Measurements from ENCODE around the gene PRUNE1.

PRUNE1 gene

DNA sequence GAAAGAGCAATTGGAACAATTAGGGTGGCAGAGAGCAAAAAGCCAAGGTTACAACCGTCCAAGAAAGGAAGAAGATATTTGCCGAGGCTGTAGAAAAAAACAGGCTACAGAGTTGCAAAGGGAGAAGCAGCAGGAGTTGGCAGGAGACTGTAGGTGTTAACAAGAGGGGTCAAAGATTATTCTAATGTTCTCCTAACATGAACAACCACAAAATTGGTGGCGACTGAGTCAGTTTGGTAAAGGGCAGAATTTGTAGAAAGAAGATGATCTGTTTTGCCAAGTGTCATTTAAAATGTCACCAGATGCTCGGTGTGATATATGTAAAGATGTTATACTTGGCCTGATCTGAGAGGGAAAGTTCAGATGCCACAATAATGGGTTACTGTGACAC lies 401 bp upstream of the PRUNE1 start:
- no peak for DNase-seq

DNA sequence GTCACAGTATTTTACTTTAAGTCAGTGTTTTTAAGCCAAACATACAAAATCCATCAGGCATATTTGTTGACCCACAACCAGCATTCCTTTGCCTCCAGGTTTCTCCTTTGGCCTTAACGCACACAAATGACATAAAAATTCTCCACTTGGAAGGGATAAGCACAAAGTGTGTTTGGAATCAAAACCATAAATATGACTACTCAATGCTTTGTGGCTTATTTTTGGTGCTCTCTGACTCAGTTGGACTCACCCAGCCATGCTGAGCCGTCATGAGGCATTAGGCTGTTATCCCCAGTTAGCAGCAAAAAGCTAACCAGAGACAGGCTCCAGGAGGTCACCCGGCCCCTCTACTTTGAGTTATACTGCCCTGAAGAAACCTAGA lies 948 bp downstream of the PRUNE1 start:
- no peak for DNase-seq

DNA sequence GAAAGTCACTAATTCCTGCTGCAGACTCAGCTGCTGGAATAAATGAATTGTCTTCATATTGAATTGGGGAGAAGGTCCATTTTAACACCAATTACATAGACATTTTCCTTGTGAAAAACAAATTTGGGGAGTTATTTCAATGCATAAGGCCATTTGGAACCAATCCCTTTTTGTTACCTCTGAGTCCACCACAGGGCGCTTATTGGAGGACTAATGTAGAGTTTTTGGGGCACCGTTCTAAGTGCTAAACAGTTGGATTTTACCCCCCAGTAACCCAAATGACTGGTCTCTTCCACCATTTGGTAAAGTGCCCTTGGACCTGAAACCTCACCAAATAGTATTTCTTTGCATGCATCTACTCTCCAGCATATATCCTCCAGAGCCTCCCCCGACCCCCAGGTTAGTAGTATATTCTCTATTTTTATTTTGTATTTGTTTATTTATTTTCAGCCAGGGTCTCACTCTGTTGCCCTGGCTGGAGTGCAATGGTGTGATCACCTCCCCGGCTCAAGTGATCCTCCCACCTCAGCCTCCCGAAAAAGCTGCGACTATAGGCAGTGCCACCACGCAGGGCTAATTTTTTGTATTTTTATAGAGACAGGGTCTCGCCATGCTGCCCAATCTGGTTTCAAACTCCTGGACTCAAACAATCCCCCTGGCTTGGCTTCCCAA lies 1.6 kb downstream of the PRUNE1 start:
- DNase-seq, result no peak

DNA sequence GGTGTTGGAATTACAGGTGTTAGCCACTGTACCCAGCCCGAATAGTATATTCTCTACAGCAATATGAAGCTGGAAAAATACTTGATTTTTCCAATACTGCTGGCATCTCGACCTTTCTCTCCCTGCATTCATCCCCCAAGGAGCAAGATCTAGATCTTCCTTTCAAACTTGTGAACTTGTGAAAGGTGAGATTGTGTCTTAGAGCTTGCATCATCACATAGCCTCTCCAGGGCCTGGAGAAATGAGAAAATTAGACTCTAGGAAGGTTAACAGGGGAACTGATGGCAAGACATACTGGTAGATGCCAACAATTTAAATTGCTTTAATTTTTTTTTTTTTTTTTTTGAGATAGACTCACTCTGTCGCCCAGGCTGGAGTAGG lies 2.1 kb downstream of the PRUNE1 start:
- DNase-seq, result no peak

DNA sequence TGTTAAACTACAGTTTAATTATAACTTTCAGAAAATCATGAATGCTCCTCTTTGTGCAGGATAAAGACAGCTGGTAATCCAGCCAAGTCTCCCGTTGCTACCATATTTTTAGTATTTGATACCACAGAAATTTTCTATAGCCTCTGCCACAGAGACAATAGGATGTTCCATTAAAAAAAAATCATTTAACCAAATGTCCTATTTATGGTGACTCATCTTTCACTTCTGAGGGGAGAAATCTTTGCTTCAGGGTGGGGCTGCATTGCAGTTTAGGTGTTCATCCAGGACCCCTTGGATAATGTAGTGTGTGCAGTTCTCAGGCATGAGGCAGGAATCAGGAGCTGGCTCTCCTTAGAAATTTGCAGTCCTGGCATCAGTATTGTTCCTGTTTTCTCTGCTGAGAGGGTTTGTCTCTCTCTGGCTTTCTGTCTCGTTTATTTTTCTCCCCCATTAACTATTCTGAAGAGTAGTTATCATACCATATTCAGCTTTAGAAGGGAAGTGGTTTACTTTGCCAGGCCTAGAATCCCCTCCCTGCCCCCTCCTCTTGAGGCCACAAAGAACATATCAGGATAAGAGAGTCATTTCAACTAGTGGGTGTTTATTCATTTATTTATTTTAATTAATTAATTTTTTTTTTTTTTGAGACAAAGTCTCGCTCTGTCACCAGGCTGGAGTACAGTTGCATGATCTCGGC lies 3.1 kb downstream of the PRUNE1 start:
- DNase-seq, result no peak

DNA sequence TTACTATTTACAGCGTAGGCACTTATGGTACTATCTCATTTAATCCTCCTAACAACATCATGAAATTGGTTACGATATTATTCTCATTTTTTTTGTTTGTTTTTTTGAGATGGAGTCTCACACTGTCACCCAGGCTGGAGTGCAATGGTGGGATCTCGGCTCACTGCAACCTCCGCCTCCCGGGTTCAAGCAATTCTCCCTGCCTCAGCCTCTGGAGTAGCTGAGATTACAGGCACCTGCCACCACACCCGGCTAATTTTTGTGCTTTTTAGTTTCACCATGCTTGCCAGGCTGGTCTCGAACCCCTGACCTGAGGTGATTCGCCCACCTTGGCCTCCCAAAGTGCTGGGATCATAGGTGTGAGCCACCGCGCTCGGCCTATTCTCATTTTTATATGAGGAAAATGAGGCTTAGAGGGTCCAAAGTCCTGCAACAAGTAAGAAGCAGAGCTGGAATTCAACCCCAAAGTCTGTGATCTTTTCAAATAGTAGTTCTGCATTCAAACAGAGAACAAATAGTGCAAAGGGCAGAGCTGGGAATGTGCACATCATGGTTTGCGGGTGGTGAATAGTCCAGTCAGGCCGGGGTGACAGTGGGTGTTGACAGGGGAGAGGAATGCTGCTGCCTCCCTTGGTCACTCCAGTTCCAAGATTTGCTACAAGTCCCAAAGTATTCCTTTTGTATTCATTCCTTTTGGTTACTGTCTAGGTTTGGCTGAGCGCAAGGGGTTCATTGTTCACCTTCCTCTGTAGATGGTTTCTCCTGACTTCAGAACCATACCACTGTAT lies 4.6 kb downstream of the PRUNE1 start:
- DNase-seq, result no peak

DNA sequence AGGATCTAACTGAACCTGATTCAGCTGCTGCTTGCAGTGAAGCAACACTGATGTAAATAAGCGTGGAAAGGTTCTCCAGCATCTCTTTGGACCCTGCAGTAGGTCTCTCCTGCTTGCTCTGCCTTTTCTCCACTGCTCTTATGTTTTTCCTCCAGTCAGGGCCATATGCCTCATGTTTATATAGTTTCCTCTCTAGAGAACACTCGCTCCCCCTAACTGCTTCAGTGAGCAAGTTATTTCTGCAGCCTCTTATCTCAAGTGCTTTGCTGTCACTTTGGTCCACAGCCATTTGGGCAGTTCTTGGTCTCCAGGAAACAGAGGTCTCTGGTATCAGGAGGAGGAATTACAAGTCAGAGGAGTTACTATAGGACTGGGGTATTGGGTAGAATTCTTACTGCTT lies 5.3 kb downstream of the PRUNE1 start:
- DNase-seq, result no peak

DNA sequence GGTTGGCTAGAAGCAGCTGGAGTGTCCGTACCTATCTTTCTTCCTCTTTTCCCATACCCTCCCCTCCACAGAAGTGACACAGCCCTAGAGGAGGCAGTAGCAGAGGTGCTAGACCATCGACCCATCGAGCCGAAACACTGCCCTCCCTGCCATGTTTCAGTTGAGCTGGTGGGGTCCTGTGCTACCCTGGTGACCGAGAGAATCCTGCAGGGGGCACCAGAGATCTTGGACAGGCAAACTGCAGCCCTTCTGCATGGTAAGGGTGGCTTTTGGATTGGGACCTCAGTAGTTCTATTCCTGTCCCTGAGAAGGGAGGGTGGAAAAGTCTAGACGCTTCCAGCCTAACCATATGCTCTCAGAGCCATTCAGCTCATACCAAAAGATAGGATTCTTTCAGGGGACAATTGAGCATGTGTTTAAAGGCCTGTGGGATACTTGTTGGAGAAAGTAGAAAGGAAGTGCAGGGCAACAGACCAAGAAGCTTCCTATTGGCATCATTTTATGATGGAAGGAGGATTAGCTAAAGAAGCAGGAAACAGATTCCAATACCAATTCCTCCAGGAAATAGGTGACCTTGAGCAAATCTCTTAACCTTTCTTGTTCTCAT lies 16.4 kb downstream of the PRUNE1 start:
- DNase-seq, result peak; percentile 76 to 82

DNA sequence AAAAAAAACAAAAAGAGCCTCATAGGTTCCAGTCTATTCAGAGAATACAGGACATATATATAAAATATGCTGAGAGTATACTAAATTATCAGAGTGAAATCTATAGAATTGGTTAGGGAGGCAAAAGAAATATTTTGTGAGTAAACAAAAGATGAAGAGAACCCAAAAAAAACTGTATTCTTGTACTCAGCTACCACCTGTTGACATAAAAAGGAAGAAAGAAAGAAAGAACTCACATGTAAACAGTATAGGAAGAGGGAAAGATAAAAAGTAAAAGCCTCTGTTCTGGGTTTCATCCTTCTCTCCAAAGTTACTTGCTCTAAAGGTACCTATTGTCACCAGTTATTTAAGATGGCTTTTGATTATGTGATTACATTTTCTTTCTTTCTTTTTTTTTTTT lies 18.2 kb downstream of the PRUNE1 start:
- no peak for DNase-seq

DNA sequence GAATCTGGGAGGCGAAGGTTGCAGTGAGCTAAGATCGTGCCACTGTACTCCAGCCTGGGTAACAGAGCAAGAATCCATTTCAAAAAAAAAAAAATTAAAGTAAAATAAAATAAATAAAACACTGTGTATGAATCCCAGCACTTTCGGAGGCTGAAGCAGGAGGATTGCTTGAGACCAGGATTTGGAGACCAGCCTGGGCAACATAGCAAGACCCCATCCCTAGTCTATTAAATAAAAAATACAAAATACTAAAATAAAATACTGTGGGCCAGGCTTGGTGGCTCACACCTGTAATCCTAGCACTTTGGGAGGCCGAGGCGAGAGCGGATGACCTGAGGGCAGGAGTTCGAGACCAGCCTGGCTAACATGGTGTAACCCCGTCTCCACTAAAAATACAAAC lies 23.9 kb downstream of the PRUNE1 start:
- no peak for DNase-seq

DNA sequence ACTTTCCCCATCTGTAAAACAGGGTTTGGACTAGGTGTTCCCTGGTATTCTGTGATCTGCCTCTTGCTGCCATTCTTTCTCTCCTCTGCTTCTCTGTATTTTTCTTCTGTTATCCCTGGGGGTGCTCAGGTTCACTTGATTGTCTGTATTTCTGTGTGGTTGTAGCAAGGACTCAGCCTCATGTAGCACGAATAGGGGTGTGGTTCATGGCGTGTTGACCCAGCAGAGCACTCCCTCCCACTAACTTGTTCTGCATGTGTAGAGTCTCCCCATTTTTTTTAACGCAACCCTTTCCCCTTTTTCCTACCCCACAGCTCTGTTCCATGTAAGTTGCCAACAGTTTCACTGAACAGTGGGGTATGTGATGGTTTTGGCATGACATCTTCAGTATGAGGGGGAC lies 26.9 kb downstream of the PRUNE1 start:
- no peak for DNase-seq

DNA sequence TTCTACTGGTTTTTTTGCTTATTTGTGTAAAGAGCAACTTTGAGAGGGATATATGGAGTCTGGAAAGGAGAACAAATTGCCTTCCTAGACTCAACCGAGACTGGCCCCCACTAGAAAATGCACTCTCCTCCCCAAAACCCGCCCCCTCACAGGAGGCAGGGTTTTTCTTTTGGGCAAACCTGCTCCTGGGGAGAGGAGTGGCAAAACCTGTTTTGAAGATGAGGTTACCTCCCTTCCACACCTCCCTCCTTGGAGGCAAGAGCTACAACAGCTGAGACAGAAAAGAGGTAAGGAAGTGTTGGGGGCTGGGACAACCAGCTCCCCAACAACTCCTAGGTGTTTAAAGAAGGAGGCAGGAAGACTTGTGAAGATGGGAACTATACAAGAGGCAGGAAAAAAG lies 28.1 kb downstream of the PRUNE1 start, which contains the start of gene BNIPL:
Gene BNIPL, plus strand, starts transcription at position 231 of the 400 bp plus-strand sequence. Its CDS starts 140 bp downstream, at position 371.
- no peak for DNase-seq

DNA sequence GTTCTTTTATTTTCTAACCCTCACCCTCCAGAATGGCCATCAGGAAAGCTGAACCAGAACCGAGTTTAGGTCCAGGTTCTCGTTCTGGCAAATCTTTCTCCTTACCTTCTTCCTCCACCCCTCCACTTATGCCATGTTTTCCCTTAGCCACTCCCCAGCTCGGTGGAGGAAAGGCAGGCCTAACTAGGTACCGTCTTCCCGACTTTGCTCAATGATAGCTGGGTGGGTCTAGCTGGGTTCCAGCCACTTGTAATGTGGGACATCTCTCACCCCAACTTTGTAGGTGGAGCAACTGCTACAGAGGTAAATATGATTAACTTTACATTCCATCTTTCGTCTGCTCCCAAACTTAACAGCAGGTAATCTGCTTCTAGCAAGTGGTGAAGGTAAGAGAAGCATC lies 28.8 kb downstream of the PRUNE1 start:
- no peak for DNase-seq

DNA sequence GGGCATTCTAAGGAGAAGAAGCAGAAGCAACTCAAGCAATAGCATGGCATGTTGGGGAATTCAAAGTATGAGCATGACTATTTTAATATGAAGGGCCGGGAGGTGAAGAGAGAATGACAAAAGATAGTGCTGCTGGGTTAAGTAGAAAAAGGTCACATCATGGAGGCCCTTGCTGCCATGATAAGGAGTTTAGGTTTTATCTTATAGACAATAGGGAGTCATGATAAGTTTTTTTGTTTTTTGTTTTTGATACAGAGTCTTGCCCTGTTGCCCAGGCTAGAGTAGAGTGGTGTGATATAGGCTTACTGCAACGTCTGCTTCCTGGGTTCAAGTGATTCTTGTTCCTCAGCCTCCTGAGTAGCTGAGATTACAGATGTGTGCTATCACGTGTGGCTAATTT lies 31.3 kb downstream of the PRUNE1 start:
- no peak for DNase-seq

DNA sequence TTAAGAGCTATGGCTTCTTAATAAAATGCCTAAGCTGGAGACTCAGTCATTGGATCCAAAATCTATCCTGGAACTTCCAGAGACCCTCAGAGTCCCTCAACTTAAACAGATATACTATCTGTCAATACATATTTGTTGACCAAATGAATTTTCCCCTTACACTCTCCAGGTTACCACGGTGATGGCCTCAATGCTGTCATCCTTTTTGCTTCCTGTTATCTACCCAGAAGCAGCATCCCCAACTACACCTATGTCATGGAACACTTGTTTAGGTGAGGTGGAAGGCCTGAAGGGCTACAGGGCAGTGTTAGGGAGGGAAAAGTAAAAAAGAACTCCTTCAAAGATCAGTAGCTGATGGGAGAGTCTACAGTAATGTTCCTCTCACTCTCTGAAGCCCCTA lies 34.9 kb downstream of the PRUNE1 start:
- DNase-seq, result no peak

DNA sequence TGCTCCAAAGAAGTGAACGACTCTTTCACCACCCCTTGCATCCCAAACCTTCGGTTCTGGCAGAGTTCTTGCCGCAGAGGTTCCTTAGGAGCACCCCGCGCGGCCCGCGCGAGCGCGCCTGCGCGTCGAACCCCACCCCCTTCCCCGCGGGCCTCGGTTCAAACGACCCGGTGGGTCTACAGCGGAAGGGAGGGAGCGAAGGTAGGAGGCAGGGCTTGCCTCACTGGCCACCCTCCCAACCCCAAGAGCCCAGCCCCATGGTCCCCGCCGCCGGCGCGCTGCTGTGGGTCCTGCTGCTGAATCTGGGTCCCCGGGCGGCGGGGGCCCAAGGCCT lies 39.3 kb downstream of the PRUNE1 start, which contains the start of gene C1orf56:
Gene C1orf56, plus strand, starts transcription at position 161 of the 334 bp plus-strand sequence. Its CDS starts 97 bp downstream, at position 258.
- DNase-seq, result peak in 1 of 2 donors; percentile 30

DNA sequence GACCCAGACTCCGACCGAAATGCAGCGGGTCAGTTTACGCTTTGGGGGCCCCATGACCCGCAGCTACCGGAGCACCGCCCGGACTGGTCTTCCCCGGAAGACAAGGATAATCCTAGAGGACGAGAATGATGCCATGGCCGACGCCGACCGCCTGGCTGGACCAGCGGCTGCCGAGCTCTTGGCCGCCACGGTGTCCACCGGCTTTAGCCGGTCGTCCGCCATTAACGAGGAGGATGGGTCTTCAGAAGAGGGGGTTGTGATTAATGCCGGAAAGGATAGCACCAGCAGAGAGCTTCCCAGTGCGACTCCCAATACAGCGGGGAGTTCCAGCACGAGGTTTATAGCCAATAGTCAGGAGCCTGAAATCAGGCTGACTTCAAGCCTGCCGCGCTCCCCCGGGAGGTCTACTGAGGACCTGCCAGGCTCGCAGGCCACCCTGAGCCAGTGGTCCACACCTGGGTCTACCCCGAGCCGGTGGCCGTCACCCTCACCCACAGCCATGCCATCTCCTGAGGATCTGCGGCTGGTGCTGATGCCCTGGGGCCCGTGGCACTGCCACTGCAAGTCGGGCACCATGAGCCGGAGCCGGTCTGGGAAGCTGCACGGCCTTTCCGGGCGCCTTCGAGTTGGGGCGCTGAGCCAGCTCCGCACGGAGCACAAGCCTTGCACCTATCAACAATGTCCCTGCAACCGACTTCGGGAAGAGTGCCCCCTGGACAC lies 39.8 kb downstream of the PRUNE1 start:
- DNase-seq, result peak; percentile 52 to 63

DNA sequence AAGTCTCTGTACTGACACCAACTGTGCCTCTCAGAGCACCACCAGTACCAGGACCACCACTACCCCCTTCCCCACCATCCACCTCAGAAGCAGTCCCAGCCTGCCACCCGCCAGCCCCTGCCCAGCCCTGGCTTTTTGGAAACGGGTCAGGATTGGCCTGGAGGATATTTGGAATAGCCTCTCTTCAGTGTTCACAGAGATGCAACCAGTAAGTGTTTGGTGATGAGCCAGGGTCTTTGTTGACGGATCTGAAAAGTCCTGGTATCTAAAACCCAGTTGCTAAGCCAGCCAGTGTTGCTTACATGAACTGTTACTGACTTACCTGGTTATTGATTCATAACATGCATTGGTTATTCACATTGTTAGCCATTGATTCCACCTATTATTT lies 40.4 kb downstream of the PRUNE1 start:
- DNase-seq, result no peak

DNA sequence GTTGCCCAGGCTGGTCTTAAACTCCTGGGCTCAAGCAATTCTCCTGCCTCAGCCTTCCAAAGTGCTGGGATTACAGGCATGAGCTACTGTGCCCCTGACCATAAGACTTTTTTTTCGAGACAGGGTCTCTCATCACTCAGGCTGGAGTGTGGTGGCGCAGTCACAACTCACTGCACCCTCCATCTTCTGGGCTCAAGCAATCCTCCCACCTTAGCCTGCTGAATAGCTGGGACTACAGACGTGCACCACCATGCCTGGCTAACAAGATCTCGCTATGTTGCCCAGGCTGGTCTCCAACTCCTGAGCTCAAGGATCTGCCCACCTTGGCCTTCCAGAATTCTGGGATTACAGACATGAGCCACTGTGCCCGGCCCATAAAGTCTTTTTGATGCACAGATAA lies 41.2 kb downstream of the PRUNE1 start:
- DNase-seq, result no peak

DNA sequence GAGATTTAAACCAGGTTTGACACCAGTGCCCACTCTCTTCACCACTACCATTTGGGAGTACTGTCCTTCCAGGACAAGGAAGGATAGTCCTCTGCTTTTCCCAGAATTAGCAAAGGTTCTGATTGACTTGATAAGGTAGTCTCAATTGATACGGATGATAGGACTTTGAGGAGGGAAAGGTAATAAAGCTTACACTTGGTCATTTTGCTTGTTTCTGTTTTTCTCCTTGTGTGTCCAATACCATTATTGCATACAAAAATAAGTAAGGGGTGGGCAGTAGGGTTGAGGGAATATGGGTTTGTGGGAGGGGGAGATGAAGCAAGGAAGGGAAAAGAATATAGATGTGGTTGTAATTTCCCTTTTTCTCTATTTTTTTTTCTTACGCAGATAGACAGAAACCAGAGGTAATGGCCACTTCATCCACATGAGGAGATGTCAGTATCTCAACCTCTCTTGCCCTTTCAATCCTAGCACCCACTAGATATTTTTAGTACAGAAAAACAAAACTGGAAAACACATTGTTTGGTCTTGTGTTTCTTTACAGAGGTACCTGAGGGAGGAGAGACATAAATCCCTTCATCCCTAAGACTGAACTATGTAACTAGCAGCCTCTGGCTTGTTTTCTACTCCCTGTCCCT lies 41.9 kb downstream of the PRUNE1 start:
- no peak for DNase-seq

DNA sequence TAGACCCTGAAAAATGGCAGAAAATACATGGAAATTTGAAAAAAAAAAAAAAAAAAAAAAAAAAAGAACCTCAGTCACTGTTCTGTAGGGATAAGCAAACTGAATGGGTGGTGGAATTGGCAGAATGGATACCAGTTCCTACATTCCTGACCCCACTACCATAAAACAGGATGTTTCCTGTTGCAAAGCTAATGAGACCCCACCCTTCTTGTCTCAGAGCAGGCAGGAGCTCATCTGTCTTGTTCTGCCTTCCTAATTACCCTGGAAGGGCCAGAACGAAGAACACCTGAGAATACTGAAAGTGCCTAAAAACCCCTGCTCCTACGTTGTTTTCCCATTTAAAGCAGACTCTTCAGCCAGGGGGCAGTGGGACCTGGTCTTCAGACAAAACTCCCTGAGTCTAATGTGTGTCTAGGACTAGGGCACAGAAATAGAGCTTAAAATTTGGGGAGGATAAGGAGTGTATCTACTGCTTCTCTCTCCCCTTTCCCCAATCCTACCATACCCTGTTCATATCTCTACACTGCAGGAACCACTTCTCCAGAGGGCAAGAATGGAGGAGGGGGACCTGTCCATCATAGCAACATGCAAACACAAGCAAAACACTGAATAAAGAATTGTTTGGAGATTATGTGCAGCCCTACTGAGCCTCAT lies 43.2 kb downstream of the PRUNE1 start:
- DNase-seq, result no peak

Measured in inflammatory macrophage (primary cell).